GM12865 (cell line): ENCODE data around the gene TASOR.

Source experiments
- DNase-seq: peaks from one replicate; pipeline ENCODE4 v3.0.0; 2010; ENCODE audit warnings: low read depth
- H3K4me3 ChIP-seq: 2 replicates; pipeline ENCODE4 v1.5.1; 2011; ENCODE audit warnings: mild to moderate bottlenecking, low read depth, low read length, control low read depth
- TF ChIP-seq, protein P1 (sequence below): IDR thresholded peaks from 2 replicates; pipeline ENCODE4 v1.5.1; 2011; ENCODE audit warnings: low read length, control low read depth, low read depth, inconsistent platforms; ENCODE audit not compliant: insufficient read depth; ENCODE audit errors: missing control alignments

TASOR gene

DNA sequence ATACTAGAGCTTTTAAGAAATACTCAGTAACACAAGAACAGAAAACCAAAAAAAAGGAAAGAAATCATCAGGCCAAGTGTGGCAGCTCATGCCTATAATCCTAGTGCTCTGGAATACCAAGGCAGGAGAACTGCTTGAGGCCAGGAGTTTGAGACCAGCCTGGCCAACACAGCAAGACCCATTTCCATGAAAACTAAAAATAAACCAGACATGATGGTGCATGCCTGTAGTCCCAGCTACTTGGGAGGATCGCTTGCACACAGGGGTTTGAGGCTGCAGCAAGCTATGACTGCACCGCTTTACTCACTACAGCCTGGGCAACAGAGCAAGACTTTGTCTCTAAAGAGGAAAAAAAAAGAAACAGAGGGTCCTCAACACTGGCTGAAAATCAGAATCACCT, 18.2 kb downstream of the TASOR start:
- H3K4me3 ChIP-seq: no peak overlapping the region
- TF ChIP-seq, protein P1, sequence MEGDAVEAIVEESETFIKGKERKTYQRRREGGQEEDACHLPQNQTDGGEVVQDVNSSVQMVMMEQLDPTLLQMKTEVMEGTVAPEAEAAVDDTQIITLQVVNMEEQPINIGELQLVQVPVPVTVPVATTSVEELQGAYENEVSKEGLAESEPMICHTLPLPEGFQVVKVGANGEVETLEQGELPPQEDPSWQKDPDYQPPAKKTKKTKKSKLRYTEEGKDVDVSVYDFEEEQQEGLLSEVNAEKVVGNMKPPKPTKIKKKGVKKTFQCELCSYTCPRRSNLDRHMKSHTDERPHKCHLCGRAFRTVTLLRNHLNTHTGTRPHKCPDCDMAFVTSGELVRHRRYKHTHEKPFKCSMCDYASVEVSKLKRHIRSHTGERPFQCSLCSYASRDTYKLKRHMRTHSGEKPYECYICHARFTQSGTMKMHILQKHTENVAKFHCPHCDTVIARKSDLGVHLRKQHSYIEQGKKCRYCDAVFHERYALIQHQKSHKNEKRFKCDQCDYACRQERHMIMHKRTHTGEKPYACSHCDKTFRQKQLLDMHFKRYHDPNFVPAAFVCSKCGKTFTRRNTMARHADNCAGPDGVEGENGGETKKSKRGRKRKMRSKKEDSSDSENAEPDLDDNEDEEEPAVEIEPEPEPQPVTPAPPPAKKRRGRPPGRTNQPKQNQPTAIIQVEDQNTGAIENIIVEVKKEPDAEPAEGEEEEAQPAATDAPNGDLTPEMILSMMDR: no peak
- DNase-seq: no peak

DNA sequence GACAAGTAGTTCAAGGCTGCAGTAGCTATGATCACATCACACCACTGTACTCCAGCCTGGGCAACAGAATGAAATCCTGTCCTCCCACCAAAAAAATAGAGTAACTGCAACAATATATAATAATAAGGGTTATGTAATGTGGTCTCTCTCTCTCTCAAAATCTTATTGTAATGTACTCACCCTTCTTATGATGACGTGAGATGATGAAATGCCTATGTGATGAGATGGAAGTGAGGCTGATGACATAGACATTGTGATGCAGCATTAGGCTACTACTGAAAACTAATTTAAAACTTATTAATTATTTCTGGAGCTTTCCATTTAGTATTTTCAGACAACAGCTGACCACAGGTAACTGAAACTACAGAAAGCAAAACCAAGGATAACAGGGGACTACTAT, 27.4 kb downstream of the TASOR start:
- TF ChIP-seq, protein P1: no peak
- no peak for DNase-seq

DNA sequence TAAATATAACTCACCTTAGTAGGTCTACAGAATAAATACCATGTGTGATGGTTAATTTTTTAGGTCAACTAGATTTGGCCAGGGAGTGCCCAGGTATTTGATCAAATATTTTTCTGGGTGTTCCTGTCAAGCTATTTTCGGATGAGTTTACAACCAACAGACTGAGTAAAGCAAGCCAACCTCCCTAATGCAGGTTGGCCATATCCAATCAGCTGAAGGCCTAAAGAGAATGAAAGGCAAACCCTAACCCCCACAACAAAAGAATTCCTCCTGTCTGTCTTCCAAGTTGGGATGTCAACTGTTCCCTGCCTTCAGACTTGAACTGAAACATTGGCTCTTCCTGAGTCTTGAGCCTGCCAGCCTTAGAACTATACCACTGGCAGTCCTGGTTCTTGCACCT, 28.6 kb downstream of the TASOR start:
- DNase-seq: no peak
- TF ChIP-seq, protein P1: no peak
- H3K4me3 ChIP-seq: no peak overlapping the region

More for the DNA sequence above, 27.4 kb downstream of the TASOR start:
- no peak overlapping the region for H3K4me3 ChIP-seq

DNA sequence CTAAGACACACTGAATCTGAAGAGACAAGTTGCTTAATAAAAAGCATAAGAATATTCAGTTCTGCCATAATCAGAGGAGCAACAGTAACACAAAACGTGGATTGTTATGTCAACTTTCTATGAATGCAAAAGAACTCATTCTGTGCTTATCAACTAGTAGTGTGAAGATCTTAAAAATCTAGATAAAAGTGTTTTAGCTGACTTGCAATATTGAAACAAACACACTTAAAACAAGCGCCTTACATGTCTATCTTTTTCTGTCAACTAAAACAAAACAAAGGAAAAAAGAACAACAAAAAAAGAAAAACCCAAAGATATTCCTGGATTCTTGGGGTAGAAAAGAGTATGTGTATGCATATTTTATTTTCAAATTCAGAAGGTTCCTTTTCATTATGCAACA, 37.7 kb downstream of the TASOR start:
- TF ChIP-seq, protein P1: no peak

DNA sequence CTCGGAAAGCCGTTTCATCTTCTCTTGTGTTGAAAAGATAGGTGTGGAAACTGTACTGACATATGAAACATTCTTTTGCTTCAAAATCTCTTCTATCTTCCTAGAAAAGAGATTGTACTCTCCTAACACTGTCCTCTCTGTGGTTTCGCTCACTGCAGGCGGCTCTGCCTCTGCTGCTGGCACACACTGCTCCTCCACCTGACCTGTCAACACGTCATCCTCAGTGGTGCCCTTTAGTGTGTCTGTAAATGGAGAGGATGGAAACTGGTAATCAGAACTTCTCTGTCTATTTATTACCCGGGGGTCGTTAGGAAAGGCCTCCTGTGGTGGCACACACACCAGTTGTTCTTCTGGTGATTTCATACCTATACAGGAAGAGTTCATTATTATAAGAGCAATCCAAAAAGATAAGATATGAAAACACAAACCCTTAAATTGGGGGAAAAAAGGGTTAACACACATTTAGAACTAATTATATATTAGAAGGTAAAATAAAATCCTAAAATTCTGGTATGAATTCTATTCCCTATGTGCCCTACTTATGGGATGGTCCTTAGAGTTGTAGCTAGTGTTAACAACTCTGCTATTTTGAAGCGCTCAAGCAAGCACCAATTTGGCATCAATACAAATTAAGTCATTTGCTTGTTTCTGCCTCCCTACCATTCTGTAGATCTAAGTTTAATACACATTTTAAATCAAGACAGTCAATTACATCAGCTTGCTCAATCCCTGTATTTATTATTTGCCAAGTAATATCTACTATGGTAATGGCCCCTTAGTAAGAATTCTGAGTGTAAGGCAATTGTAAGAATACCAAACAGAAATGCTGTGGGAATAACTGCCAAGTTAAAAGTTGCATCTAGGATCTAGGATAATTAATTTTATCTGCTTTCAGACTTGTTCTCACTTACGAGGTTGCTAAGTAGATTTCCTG, 49.2 kb downstream of the TASOR start:
- no peak for DNase-seq
- no peak overlapping the region for H3K4me3 ChIP-seq
- TF ChIP-seq, protein P1: no peak

More for the DNA sequence above, 37.7 kb downstream of the TASOR start:
- H3K4me3 ChIP-seq: no peak overlapping the region
- DNase-seq: no peak
